GM12873 (cell line): Measurements from ENCODE around the gene ALDH4A1.

Source experiments
- CTCF ChIP-seq: IDR thresholded peaks from 2 replicates; pipeline ENCODE4 v1.5.1; 2012; ENCODE audit warnings: low read depth, mild to moderate bottlenecking, moderate library complexity, low read length, control low read depth; ENCODE audit not compliant: insufficient read depth; ENCODE audit errors: missing control alignments

ALDH4A1 gene

GRCh38 chr1:18876210-18876609 is 26.1 kb downstream of the ALDH4A1 start:
- no peak for TF ChIP-seq CTCF

DNA sequence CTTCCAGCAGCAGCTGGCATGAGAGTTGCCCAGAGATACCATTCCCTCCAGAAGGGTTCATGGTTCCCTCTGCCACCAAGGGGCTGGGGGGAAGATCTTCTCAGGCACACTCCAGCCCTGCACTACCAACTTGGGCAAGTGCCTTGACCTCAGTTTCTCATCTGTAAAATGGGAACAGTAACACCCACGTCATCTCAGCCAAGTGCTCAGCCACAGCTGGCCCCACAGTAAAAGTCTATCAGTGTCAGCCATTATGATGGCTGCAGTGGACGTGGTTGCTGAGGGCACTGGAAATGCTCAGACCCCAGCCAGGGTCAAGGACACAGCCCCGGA is 26.6 kb downstream of the ALDH4A1 start:
- no peak for TF ChIP-seq CTCF

DNA sequence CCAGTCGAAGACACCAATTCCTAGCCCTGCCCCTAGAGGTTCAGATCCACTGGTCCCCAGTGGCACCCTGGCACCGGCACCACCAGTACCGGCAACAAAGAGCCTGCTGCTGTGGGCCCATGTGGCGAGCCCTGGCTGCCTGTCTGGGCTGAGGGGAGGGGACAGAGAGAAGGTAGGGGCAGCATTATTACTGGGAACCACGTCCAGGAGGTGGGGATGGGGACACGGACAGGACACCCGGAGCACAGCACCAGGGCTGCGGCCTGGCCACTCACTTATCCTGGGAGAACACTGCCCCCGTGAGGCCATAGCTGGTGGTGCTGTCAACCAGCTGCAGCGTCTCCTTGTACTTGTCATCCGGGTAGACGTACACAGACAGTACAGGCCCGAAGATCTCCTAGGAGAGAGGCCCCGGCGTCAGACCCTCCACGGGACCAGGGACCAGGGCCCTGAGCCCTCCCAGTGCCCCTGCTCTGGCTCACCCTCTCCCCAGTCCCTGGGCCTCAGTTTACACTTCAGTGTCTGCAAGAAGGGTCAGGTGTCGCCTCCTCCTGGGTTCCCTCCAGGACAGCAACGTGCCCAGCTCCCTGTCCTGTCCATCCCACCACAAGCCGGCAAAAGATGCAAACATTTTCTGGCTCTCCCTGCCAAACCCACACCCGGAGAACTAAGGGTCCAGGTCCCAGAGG is 27.1 kb downstream of the ALDH4A1 start:
- peak; percentile 93 for TF ChIP-seq CTCF

DNA sequence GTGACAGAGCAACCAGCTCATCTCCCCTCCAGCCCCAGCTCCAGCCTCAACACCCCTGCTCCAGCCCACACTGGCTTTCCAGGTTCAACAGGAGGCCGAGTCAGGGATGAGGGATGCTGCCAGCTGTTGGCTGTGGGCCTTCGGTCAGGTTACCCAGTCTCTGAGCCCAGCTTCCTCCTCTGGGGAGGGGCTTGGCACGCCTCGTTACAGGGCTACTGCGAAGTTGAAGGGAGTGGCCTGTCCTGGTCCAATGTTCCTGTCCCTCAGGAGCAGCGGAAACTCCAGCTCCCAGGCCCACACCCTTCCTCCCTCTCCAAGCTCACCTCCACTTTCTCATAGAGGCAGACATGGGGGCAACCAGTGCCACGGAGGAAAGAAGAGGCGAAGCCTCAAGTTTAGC is 27.8 kb downstream of the ALDH4A1 start:
- no peak for TF ChIP-seq CTCF

DNA sequence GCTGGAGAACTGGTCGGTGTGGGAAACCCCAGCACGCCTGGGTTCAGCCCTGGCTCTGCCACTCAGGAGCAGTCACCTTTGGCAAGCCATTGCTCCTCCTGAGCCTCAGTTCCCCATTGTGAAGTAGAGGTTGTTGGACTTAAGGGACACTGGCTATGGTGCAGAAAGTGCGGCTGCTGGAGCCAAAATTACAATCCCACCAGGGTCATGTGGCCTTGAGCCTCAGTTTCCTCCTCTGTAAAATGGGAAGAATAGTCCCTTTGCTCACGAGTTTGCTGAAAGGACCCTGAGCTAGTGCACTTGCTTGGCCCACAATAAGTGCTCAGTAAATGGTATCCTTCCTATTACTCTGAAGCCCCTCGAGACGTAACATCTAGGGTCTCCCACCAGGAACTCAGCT is 28.3 kb downstream of the ALDH4A1 start:
- no peak for TF ChIP-seq CTCF

- TF ChIP-seq CTCF, result no peak
Measured at GRCh38 chr1:18872071-18872611, 30.2 kb downstream of the ALDH4A1 start.

- no peak for TF ChIP-seq CTCF
Measured at GRCh38 chr1:18871401-18872070, 30.8 kb downstream of the ALDH4A1 start.
